GM21717 (cell line): ENCODE measurements around the gene ZNF423.
A peak's percentile ranks its signal among the peaks of the same experiment; 100 is the strongest.

Experiments used
- ATAC-seq: cut with Tn5 transposase; IDR thresholded peaks from one replicate; pipeline ENCODE4 v1.9.1; 2021; ENCODE audit warnings: mild to moderate bottlenecking, moderate library complexity; ENCODE audit not compliant: unreplicated experiment

Gene ZNF423

DNA sequence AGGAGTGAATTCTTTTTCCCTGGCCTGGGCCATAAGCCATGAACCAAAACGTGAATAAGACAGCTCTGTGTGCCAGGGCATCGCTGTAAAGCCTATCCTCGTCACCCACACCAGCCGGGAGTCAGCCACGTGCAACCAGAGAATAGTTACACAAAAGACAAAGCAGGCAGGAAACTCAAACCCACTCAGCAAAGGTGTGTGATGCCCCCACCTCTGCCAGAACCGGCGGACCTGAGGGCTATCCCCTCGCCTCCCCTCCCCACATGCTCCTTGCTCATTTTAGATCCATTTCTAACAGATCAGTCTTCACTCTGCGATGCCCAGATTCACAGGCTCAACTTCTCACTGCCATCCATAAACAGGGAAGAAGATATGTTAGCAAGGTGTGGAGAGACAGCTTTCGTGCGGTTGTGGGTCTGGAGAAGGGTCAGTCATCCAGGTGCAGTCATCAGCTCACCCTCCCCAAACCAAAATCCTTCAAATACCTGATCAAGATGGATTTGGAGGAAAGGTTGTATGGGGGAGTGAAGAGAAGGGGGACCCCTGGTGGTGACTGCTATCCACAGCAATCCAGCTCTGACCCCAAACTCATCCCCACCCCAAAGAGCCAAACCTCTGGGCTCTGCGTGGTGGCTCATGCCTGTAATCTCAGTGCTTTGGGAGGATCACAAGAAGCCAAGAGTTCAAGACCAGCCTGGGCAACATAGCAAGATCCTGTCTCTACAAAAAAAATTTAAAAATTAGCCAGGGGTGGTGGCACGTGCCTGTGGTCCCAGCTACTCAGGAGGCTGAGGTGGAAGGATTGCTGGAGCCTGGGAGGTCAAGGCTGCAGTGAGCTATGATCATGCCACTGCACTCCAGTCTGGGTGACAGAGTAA is 263.1 kb downstream of the ZNF423 start:
- ATAC-seq, result peak; percentile 63

GRCh38 chr16:49590166-49590871 is 265.6 kb downstream of the ZNF423 start:
- ATAC-seq, result no peak

GRCh38 chr16:49589544-49590031 is 266.3 kb downstream of the ZNF423 start:
- no peak for ATAC-seq

- ATAC-seq, result no peak
Measured at GRCh38 chr16:49588729-49589384, 267.1 kb downstream of the ZNF423 start.

DNA sequence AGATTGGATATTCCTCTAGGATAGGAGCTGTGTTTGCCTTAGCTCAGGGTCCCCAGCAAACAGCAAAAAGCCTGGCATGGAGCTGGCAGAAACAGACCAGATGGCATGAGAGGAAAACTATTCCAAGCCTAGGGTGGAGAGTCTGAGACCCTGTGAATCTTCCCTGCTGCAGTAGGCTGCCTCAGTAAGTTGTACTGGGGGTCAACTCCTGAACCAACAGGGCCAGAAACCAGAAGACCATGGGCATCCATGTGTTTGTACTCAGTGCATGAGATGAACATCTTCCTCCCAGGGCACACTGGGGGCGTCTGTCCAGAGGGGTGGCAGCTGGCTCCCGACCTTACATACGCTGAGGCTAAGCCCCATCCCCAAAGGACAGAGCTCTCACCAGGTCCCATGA is 267.9 kb downstream of the ZNF423 start:
- no peak for ATAC-seq

GRCh38 chr16:49587511-49587910 is 268.4 kb downstream of the ZNF423 start:
- ATAC-seq, result no peak

- no peak for ATAC-seq
Measured at GRCh38 chr16:49586466-49587450, 269.2 kb downstream of the ZNF423 start.

- no peak for ATAC-seq
Measured at GRCh38 chr16:49585143-49585832, 270.6 kb downstream of the ZNF423 start.

- ATAC-seq, result no peak
Measured at GRCh38 chr16:49583911-49584310, 272.0 kb downstream of the ZNF423 start.

- ATAC-seq, result no peak
Measured at GRCh38 chr16:49581630-49582298, 274.1 kb downstream of the ZNF423 start.

- no peak for ATAC-seq
Measured at GRCh38 chr16:49580751-49581303, 275.1 kb downstream of the ZNF423 start.

- no peak for ATAC-seq
Measured at GRCh38 chr16:49578435-49579024, 277.4 kb downstream of the ZNF423 start.

DNA sequence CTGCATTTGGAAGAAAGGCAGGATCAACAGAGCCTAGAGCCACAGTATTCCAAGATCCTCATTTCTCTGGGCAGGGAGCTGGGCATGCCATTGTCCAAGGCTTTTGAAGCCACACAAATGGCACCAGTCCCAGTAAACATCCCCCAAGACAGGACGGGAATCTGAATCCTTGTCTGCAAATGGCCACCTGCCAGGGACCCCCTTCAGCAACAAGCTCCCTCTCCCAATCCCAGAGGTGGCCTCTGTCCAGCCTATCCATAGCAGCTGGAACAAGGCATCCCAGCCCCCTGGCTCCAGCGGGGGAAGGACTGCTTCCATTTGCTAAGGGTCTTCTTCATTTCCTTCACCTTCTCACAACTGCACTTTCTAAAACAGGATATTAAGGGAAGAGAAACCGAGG is 277.9 kb downstream of the ZNF423 start:
- no peak for ATAC-seq

DNA sequence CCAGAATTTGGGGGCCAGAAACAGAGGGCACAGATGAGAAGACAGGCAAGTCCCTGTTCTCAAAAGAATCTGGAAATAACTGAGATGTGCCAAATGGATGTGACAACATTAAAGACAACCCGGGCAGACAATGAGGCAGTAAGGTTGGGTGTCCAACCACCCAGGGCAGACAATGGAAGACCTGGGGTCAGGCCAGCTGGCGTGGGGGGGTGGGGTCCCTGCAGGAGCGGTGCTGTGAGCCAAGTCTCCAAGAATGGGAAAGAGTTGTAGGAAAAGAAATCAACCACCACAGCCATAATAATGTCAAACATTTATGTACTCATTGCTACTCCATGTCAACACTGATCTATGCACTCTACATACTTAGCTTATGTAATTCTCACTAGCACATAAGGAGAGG is 279.0 kb downstream of the ZNF423 start:
- ATAC-seq, result no peak

DNA sequence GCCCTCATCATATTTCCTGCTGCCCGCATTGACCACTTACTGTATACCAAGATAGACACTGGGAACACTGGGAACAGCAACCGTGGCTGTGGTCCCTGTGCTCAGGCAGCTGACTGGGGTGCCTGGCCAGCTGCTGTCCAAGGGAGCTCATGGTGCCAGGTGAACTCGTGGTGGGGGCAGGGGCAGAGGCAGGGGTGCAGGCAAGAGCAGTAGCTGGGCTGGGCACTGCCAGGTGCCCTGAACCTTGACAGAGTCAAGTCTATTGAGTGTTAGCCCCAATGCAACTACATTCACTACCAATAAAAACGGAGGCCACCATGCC is 279.8 kb downstream of the ZNF423 start:
- no peak for ATAC-seq

DNA sequence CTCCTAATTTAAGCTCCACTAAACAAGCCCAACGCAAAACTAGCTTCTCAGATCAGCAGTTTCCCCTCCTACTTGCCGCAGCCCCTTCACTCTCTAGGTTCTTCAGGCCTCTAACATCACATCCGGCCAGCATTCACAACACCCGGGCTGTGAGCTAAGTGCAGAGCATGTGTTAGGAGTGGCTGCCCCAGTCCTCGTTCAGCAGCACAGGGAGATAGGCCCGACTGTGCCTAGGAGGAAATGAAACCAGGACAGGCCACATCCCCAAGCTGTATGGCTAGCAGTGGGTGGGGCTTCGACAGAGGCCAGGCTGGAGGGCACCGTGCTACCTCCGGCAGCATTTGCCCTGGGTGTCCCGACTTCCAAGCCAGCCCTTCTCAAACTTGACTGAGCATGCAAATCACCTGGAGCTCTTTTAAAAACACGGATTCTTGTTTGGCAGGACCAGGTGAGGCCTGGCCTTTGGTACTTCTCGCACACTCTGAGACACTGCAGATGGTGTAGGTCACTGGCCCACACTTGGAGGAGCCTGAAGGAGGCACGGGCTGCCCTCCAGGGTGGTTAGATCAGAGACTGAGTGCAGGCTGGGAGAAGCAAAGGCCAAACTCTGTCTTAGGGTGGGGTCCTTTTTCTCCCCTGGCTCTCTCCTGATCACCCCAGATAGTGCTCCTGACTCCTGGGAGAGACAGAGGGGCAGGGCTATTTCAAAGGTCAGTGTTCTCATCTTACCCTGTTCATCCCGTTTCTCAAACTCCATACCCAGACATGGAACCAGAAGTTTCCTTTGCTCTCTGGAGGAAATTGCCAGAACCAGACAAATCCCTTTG is 280.4 kb downstream of the ZNF423 start:
- peak; percentile 97 for ATAC-seq

DNA sequence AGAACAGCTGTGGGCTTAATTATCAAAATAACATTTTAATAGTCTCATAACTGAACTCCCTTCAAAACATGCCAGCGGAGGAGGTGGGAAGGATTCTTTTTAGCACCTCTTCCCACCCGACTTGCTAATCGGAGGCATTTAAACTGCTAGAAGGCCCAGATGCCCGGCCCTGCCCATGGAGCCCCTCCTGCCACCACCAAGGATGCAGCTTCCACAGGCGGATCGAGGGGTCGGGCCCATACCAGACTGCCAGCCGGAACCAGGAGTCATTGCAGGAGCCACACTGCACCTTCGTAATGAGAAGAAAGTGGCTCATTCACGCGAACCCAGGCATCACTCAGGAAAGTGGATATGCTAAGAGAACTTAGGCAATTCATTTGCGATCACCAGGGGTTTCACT is 281.1 kb downstream of the ZNF423 start:
- no peak for ATAC-seq

GRCh38 chr16:49567950-49568349 is 288.0 kb downstream of the ZNF423 start:
- no peak for ATAC-seq
